Motor neuron (in vitro differentiated cells): Measurements from ENCODE around the gene BCAR3. TPM values are rescaled to one million over a fixed set of nuclear protein-coding genes. Genes with fewer than 3 reads are reported as not detected.
"Not testable (repeated sequence)": the region's sequence is repeated elsewhere in the genome, so short reads cannot be mapped to it uniquely, and the experiment has no call there.

ENCODE experiments used
- ATAC-seq, 8 experiments: fragments of 200-7000 bp; cut with Tn5 transposase; replicated peaks in 6 of 8; 2 replicates each; pipeline ENCODE4 v1.8.0; 2021; ENCODE audit warnings: mild to moderate bottlenecking in 8 of 8, moderate library complexity in 8 of 8
- H3K27ac ChIP-seq, 2 donors: fragments of 250-450 bp; sonication (Bioruptor Pico); 2 replicates each; pipeline ENCODE4 v1.9.0; 2021; ENCODE audit warnings: antibody characterized with exemption in 2 of 2, mild to moderate bottlenecking in 2 of 2, moderate library complexity in 1 of 2
- H3K4me1 ChIP-seq, 2 donors: fragments of 250-450 bp; sonication (Bioruptor Pico); replicated peaks in 1 of 2; 2 replicates each; pipeline ENCODE4 v1.6.1; 2021; ENCODE audit warnings: antibody characterized with exemption in 2 of 2, mild to moderate bottlenecking in 2 of 2, moderate library complexity in 1 of 2
- H3K4me3 ChIP-seq, 5 donors: fragments of 250-450 bp; sonication (Bioruptor Pico); 2 replicates each; pipeline ENCODE4 v1.9.0; 2021; ENCODE audit warnings: antibody characterized with exemption in 5 of 5, mild to moderate bottlenecking in 5 of 5, moderate library complexity in 4 of 5
- WGBS, 10 experiments: fragments of 450-650 bp; shearing (Covaris generic); methylation state at CpG; one replicate each; pipeline ENCODE4 v1.0.0; 2022; 5-methylcytosine and 5-hydroxymethylcytosine counted together
- in situ Hi-C, 9 experiments: fragments of 400-800 bp; cut with MboI; loops; one replicate each; pipeline ENCODE4 v1.15.0; 2021; ENCODE audit warnings: low sequenced_read_pairs in 9 of 9, low pct_unique_long_range_greater_than_20kb in 2 of 9; ENCODE audit not compliant: unreplicated experiment in 9 of 9
- total RNA-seq, 8 experiments: library from RNA; unstranded; fragments of 300-600 nt; gene quantifications; 2 replicates each; pipeline versions ENCODE4 v1.2.3 to v1.2.4, GENCODE V29; 2022

BCAR3 gene
- total RNA-seq, 8 experiments from 2014 or later: 7.9 to 49.4 (median 20.3) TPM

DNA sequence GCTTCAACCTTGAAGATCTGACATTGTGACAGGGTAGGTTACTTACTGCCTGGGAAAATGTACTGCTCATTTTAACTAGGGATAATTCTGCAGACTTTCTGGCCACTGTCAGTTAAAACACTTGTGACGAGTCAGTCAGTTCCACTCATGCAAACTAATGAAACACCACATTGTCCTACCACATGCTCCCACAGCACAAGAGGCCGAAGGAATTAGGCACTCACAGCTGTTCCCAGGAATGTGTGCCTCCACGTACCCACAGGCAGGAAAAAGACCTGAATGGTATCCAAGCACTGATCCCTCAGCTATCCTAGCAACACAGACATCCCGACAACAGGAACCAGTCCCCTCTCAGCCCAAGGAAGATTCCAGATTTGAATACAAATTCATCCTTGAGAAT, 12.3 kb downstream of the BCAR3 start:
- in situ Hi-C loops: no loop called here
- Histone ChIP-seq H3K27ac (no peak overlapping the region), H3K4me3 (no peak overlapping the region), H3K4me1 (peaks cover 51 to 54% of the 10 kb centered on the region in 2 donors)
- ATAC-seq: peak in 5 of 8 experiments; percentile 46 to 70 (median 56)
- WGBS, 10 experiments: 20 to 83% (median 57%) methylated on average over 1 to 4 of the region's 4 CpGs

DNA sequence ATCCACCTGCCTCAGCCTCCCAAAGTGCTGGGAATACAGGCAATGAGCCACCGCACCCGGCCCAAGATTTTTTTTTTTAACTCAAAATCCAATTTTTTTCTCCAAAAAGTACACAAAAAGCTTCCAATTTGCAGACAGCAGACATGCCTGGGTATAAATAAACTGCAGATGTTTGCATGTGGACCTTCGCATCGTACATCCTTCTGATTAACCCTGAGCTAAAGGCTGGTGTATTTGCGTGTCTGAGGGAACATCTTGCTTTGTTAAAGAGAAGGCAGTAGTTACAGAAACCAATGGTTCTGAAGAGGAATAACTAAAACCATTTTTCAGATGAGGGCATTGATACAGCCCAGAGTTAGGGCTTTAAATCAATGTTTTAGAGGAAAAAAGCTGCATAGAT, 12.7 kb downstream of the BCAR3 start:
- no peak for ATAC-seq
- Histone ChIP-seq H3K4me3 (no peak overlapping the region), H3K4me1 (peaks cover 48 to 52% of the 10 kb centered on the region in 2 donors), H3K27ac (peak overlapping the region in 1 of 2 donors; percentile 14)
- 50 to 98% (median 92%) methylated on average over 1 to 5 of the region's 5 CpGs; no CpG with 5 or more reads in 1 of the 10 experiments for WGBS, 10 experiments
- in situ Hi-C loops: no loop called here

DNA sequence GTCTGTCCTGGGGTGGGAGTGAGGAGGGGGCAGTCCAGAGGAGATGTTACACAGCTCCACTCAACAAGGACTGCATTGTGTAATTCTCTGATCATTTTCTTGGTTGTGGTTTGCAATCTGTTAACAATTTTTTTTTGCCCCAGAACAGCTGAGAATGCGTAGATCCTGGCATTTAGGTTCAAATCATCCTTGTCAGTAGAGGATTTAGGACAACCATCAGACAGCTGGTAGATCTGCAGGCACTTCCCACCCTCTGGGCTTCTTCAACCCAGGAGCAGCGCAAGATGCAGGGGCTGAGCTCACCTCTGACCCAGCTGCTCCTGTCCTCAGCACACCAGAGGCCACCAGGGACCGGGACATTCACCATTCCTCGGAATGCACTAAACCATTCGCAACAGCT, 13.5 kb downstream of the BCAR3 start:
- H3K4me1 ChIP-seq: peaks cover 41 to 43% of the 10 kb centered on the region in 2 donors
- in situ Hi-C loops: no loop called here
- ATAC-seq: peak in 3 of 8 experiments; percentile 20 to 38 (median 24)
- no peak overlapping the region for H3K4me3 ChIP-seq
- WGBS, 10 experiments: 60 to 96% (median 84%) methylated on average over 1 to 5 of the region's 5 CpGs; no CpG with 5 or more reads in 3 of the 10 experiments
- H3K27ac ChIP-seq: peak overlapping the region in 1 of 2 donors; percentile 6

DNA sequence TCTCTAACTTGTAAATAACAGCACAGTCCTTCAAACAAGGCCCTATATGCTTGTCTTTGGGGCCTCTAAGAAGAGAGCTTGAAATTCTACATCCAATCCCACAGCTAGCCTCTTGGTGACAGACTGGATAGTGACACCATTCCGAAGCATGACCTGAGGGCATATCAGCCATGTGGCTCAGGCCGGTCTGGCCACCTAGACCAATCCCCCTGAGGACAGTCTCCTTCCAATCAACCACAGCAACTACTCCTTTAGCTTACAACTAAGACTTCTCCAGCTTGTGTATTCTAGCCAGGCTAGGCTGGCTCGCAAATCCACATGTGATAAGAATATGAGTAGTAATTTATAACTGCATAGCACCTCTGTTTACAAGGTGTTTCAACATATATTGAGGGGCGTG, 14.0 kb downstream of the BCAR3 start:
- ATAC-seq: peak in 3 of 8 experiments; percentile 34 to 54 (median 47)
- Histone ChIP-seq H3K4me1 (peaks cover 36 to 39% of the 10 kb centered on the region in 2 donors), H3K27ac (peak overlapping the region in 1 of 2 donors; percentile 6), H3K4me3 (no peak overlapping the region)
- 76 to 100% (median 96%) methylated on average over 1 to 4 of the region's 4 CpGs; no CpG with 5 or more reads in 1 of the 10 experiments for WGBS, 10 experiments
- in situ Hi-C loops: no loop called here

DNA sequence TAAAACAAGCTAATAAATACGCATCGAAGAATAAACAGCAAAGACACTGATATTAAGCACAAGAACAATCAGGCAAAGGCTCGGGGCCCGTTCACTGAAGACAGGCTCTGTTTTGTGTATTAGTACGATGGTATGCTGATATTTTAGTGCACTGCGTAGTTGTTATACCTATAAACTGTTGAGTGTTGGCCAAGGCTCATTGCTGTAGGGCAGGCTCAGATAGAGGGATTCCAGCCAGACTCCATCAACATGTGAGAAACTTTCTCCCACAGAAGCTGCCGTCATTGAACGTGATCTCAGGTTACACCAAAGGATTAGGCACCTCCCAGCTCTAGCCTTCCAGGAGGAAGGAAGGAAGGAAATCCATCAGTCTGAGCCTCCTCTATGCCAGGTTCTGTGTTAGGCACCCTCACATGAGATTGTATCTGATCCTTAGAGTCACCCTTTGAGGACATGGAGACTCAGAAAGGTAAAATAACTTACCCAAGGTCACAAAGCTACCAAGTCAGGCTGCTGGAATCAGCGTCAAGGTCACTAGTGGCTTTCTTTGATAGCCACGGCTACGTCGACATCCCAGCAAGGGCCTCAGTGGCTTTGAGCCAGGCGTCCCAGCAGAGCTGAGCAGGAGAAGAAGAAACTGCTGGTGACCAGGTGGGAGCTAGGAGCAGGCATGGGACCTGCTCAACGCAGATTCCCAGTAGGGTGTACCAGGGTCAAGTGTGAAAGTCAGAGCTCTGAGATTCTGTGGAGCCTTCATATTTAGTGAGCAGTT, 14.8 kb downstream of the BCAR3 start:
- 80 to 100% (median 92%) methylated on average over 5 to 13 of the region's 14 CpGs; no CpG with 5 or more reads in 1 of the 10 experiments for WGBS, 10 experiments
- peak in 1 of 8 experiments; percentile 45 for ATAC-seq
- in situ Hi-C loops: no loop called here
- peaks cover 40 to 42% of the 10 kb centered on the region in 2 donors for H3K4me1 ChIP-seq
- no peak overlapping the region for H3K27ac ChIP-seq
- no peak overlapping the region for H3K4me3 ChIP-seq

DNA sequence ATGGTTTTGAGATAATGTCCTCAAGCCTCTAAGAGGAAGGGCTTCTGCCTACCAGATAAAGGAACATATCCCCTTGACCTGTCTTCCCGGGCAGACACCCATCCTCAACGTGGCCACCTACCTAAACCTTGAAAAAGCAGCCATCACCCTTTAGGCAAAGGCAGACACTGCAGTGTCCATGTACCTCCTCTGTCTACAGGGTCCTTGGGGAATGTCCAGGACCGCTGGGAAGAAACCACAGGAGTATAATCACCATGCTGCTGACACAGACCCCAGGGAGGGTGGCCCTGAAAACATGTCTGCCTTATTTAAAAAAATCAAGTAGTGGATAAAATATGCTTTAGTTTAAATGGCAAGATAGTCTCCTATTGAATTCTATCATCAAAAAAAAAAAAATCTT, 16.6 kb downstream of the BCAR3 start:
- H3K4me1 ChIP-seq: peaks cover 35 to 38% of the 10 kb centered on the region in 2 donors
- H3K27ac ChIP-seq: no peak overlapping the region
- in situ Hi-C loops: no loop called here
- ATAC-seq: peak in 1 of 8 experiments; percentile 9
- H3K4me3 ChIP-seq: no peak overlapping the region
- WGBS, 10 experiments: 29 to 100% (median 79%) methylated on average over 1 to 3 of the region's 3 CpGs; no CpG with 5 or more reads in 5 of the 10 experiments

DNA sequence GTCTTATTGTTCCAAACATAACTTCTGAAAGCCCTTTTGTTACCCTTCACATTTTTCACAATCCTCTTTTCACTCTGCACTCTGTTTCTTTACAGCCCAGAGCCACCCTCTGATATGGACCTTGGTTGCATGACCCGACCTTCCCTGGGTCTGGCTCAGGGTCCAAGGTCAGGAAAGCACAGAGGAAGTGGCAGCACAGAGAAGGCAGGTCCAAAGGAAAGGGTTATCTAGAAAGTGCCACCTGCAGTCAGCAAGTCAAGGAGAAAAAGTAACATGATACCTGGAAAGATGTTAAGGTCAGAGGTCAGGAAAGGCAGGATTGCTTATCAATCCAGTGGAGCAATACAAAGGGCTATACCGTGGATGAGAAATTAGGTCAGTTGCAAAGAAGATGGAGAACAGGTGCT, 18.4 kb downstream of the BCAR3 start:
- ATAC-seq: no peak
- H3K27ac ChIP-seq: no peak overlapping the region
- in situ Hi-C loops: no loop called here
- H3K4me3 ChIP-seq: no peak overlapping the region
- H3K4me1 ChIP-seq: peaks cover 17 to 23% of the 10 kb centered on the region in 2 donors
- 80 to 100% (median 100%) methylated on average over 1 to 2 of the region's 2 CpGs for WGBS, 10 experiments

DNA sequence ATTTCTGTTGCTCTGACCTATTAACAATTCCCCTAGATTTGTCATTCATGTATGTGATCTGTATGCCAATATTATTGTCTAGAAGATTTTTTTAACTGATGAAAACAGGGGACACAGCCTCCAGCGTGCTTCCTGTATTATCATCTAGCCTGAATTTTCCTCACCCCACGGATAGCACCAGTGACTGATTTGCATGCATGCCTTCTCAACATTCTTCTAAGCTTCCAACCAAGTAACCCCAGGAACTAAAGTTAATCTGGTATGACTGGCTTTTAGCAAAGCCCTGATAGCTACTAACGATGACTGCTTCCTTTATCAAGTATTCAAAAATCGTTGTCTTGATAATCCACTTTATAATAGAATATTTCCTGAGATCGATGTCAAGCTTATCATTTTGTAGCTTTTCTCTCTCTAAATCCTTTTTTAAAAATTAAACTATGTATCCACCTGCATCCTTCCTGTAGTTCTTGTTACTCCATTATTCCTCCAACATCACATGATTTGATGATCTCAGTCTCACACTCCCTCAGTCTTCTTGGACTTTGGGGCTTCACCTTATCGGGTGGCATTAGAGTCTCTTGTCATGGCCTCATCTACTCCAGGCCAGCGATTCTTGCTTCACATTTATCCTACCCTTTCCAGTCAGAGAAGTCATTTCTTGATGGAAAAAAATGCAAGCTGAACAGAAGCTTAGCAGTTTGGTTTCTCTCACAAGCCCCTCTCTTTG, 19.0 kb downstream of the BCAR3 start:
- H3K27ac ChIP-seq: no peak overlapping the region
- ATAC-seq: peak in 5 of 8 experiments; percentile 39 to 61 (median 44)
- WGBS, 10 experiments: 55 to 100% (median 94%) methylated on average over 1 to 7 of the region's 7 CpGs

DNA sequence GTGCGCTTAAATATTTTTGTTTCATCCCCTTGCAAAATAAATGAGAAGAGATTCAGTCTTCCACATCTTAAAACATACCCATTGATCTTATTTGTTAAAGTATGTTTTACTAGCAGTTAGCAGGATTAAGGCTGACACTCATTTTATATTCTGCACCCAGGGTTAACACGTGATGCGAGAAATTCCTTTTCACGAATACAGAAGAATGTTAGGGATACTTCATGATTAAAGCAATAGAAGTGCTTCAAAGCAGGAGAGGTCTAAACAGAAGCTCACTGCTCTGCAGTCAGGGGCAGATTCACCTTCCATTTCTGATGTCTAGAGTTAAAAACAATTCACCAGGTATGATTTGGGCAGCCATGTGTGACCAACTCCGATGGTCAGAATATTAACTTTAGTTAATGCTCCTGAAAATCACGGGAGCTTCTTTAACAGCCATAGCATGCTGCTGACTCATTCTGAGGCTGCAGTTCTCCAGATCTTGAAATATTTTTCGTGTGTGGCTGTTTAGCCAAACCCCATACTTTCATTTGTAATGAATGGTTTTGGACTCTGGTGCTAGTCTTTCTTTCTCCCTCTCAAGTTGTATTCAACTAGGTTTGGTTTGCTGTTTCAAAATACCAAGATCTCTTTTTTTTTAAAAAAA, 19.7 kb downstream of the BCAR3 start:
- H3K4me3 ChIP-seq: no peak overlapping the region
- WGBS, 10 experiments: 0 to 96% (median 82%) methylated on average over 1 to 7 of the region's 7 CpGs; no CpG with 5 or more reads in 1 of the 10 experiments
- H3K4me1 ChIP-seq: peaks cover 10 to 15% of the 10 kb centered on the region in 2 donors
- ATAC-seq: peak in 7 of 8 experiments; percentile 30 to 60 (median 37)
- H3K27ac ChIP-seq: no peak overlapping the region
- in situ Hi-C loops: no loop called here

More for the DNA sequence above, 19.0 kb downstream of the BCAR3 start:
- Histone ChIP-seq H3K4me1 (peaks cover 12 to 17% of the 10 kb centered on the region in 2 donors), H3K4me3 (no peak overlapping the region)
- in situ Hi-C loops: no loop called here

DNA sequence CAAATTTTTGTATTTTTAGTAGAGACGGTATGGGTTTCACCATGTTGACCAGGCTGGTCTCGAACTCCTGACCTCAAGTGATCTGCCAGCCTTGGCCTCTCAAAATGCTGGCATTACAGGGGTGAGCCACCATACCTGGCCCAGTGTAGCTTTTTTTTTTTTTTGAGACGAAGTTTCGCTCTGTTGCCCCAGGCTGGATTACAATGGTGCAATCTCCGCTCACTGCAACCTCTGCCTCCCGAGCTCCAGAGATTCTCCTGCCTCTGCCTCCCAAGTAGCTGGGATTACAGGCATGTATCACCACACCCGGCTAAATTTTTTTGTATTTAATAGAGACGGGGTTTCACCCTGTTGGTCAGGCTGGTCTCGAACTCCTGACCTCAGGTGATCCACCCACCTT, 20.3 kb downstream of the BCAR3 start:
- H3K4me3 ChIP-seq, ATAC-seq, H3K27ac ChIP-seq, in situ Hi-C loops: not testable (repeated sequence)
- WGBS, 10 experiments: 80 to 100% (median 96%) methylated on average over 2 to 6 of the region's 9 CpGs; no CpG with 5 or more reads in 1 of the 10 experiments
- peaks cover 10 to 15% of the 10 kb centered on the region in 2 donors for H3K4me1 ChIP-seq

DNA sequence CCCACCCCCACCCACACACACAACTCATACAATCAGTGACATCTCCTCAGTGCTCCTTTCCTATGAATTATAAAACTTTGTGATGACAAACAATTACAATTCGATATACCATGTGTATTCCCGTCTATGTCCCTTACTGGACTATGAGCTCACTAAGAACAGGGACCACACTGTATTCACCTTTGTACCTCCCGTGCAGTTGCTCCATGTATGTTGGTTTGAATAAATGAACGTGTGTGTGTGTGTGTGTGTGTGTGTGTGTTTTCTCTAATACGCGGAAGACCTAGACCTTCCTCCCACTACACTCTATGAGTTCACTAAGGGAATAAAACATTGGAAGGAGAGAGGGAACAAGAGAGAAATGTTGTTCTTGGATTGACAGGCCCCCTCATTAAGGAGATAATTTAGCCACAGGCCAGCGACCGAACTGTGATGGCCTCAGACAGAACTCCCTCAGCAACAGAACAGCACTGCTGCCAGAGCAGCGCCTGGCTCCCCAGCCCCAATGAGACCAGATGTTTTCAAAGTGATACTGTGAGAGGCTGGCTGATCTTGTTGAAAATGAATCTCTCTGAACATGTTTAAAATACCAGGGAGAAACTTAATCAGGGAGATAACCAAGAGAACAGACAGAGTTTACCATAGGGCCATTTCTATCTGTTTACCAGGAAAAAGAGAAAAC, 21.7 kb downstream of the BCAR3 start:
- Histone ChIP-seq H3K27ac (no peak overlapping the region), H3K4me1 (peaks cover 7 to 13% of the 10 kb centered on the region in 2 donors), H3K4me3 (no peak overlapping the region)
- peak in 3 of 8 experiments; percentile 27 to 36 (median 30) for ATAC-seq
- in situ Hi-C loops: no loop called here
- 25 to 100% (median 77%) methylated on average over 3 to 9 of the region's 9 CpGs; no CpG with 5 or more reads in 2 of the 10 experiments for WGBS, 10 experiments

DNA sequence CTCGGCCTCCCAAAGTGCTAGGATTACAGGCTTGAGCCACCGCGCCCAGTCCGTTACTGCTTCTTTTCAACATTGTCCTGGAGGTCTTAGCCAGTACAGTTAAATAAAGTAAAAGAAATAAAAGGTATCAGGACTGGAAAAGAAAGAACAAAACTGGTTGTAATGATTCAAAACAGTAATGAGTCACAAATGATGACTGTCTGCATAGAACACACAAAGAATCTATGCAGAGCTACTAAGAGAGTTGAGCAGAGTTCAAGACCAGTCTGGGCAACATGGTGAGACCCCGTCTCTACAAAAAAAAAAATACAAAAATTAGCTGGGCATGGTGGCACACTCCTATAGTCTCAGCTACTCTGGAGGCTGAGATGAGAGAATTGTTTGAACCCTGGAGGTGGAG, 23.4 kb downstream of the BCAR3 start:
- Histone ChIP-seq H3K4me3 (no peak overlapping the region), H3K4me1 (peaks cover 3 to 8% of the 10 kb centered on the region in 2 donors), H3K27ac (no peak overlapping the region)
- 93 to 100% (median 100%) methylated on average over 1 to 5 of the region's 5 CpGs; no CpG with 5 or more reads in 1 of the 10 experiments for WGBS, 10 experiments
- in situ Hi-C loops: no loop called here
- ATAC-seq: no peak
